Renal pelvis (tissue), 4 donors: ENCODE results near the gene ZIM2. TPM values are rescaled to one million over a fixed set of nuclear protein-coding genes. Genes with fewer than 3 reads are reported as not detected.

ENCODE experiments used
- DNase-seq: peaks from one replicate; pipeline ENCODE4 v3.0.0-alpha.2; 2013
- polyA plus RNA-seq, 3 donors: library from polyadenylated mRNA; unstranded; fragments of 120-200 nt; gene quantifications; one replicate each; pipeline ENCODE4 v1.2.1, GENCODE V29; 2013; ENCODE audit not compliant: insufficient read length in 3 of 3

ZIM2 gene
- polyA plus RNA-seq, 3 donors, result 1.5 to 3.7 (median 3.6) TPM

GRCh38 chr19:56839652-56840450 lies 675 bp downstream of the ZIM2 start:
- peak; percentile 97 for DNase-seq

GRCh38 chr19:56838909-56839651 lies 1.4 kb downstream of the ZIM2 start:
- DNase-seq, result peak; percentile 98

GRCh38 chr19:56838024-56838908 lies 2.3 kb downstream of the ZIM2 start:
- peak; percentile 71 for DNase-seq

- DNase-seq, result peak; percentile 79
Observed at GRCh38 chr19:56837492-56838023, 3.0 kb downstream of the ZIM2 start.

- peak; percentile 7 for DNase-seq
Observed at GRCh38 chr19:56837004-56837403, 3.5 kb downstream of the ZIM2 start.

GRCh38 chr19:56836059-56836458 lies 4.5 kb downstream of the ZIM2 start:
- DNase-seq, result no peak

GRCh38 chr19:56835401-56835800 lies 5.1 kb downstream of the ZIM2 start:
- no peak for DNase-seq

GRCh38 chr19:56834564-56835375 lies 5.8 kb downstream of the ZIM2 start:
- DNase-seq, result no peak

GRCh38 chr19:56832352-56832928 lies 8.1 kb downstream of the ZIM2 start:
- no peak for DNase-seq

- DNase-seq, result no peak
Observed at GRCh38 chr19:56831255-56831654, 9.3 kb downstream of the ZIM2 start.

- no peak for DNase-seq
Observed at GRCh38 chr19:56829596-56829995, 10.9 kb downstream of the ZIM2 start.

- no peak for DNase-seq
Observed at GRCh38 chr19:56827708-56828107, 12.8 kb downstream of the ZIM2 start.

GRCh38 chr19:56823956-56824355 lies 16.6 kb downstream of the ZIM2 start:
- no peak for DNase-seq

GRCh38 chr19:56823417-56823816 lies 17.1 kb downstream of the ZIM2 start:
- DNase-seq, result no peak

GRCh38 chr19:56822755-56823154 lies 17.8 kb downstream of the ZIM2 start:
- DNase-seq, result no peak

GRCh38 chr19:56821675-56822074 lies 18.9 kb downstream of the ZIM2 start:
- no peak for DNase-seq

GRCh38 chr19:56821209-56821608 lies 19.3 kb downstream of the ZIM2 start:
- no peak for DNase-seq

- no peak for DNase-seq
Observed at GRCh38 chr19:56819166-56819565, 21.4 kb downstream of the ZIM2 start.

GRCh38 chr19:56814656-56815055 lies 25.9 kb downstream of the ZIM2 start:
- no peak for DNase-seq

GRCh38 chr19:56813531-56813930 lies 27.0 kb downstream of the ZIM2 start:
- no peak for DNase-seq

- no peak for DNase-seq
Observed at GRCh38 chr19:56811480-56811879, 29.0 kb downstream of the ZIM2 start.
